Naive thymus-derived CD4-positive, alpha-beta T cell (primary cell): Measurements from ENCODE around the gene CADM1. TPM values are rescaled to one million over a fixed set of nuclear protein-coding genes. Genes with fewer than 3 reads are reported as not detected.

Experiments used
- ATAC-seq: fragments of 150-1000 bp; cut with Tn5 transposase; 2 replicates; pipeline ENCODE4 v1.10.0; 2021; ENCODE audit warnings: mild to moderate bottlenecking, moderate library complexity
- CTCF ChIA-PET: fragments of 350-600 bp; sonication (Branson Sonifier 250); formaldehyde crosslinking; loops from one replicate; lab custom pipeline; 2021; ENCODE audit warnings: antibody characterized with exemption; lab: Charles Lee
- POLR2A ChIA-PET: fragments of 350-600 bp; sonication (Branson Sonifier 250); formaldehyde crosslinking; loops from one replicate; lab custom pipeline; 2021; ENCODE audit warnings: antibody characterized with exemption, inconsistent platforms; lab: Charles Lee
- DNase-seq, 9 donors: peaks; one replicate each; pipeline versions ENCODE4 v3.0.0 to v3.0.0-alpha.2; 2020 to 2022; ENCODE audit warnings: mixed read lengths in 1 of 9
- H3K27ac ChIP-seq: one replicate; pipeline ENCODE4 v1.7.0; 2013; ENCODE audit warnings: mild to moderate bottlenecking, low read depth, low read length, moderate library complexity
- H3K27me3 ChIP-seq, 2 donors: one replicate each; pipeline ENCODE4 v1.7.0; 2013; ENCODE audit warnings: low read length in 2 of 2, mild to moderate bottlenecking in 2 of 2, moderate library complexity in 2 of 2; ENCODE audit not compliant: control insufficient read depth in 2 of 2, insufficient read depth in 2 of 2
- H3K36me3 ChIP-seq, 3 experiments: 1 replicate in 2 of 3; 2 replicates in 1 of 3; pipeline ENCODE4 v1.7.0; 2013; ENCODE audit warnings: low read length in 3 of 3, mild to moderate bottlenecking in 3 of 3, moderate library complexity in 1 of 3; ENCODE audit not compliant: insufficient read depth in 3 of 3, control insufficient read depth in 2 of 3
- H3K4me1 ChIP-seq, 2 donors: one replicate each; pipeline ENCODE4 v1.7.0; 2013; ENCODE audit warnings: low read length in 2 of 2, mild to moderate bottlenecking in 2 of 2, moderate library complexity in 1 of 2; ENCODE audit not compliant: control insufficient read depth in 2 of 2, insufficient read depth in 2 of 2
- H3K4me3 ChIP-seq: 2 replicates; pipeline ENCODE4 v1.7.0; 2013; ENCODE audit warnings: mild to moderate bottlenecking, low read length
- H3K9me3 ChIP-seq, 3 experiments: 1 replicate in 2 of 3; 2 replicates in 1 of 3; pipeline ENCODE4 v1.7.0; 2013; ENCODE audit warnings: low read length in 3 of 3; ENCODE audit not compliant: control insufficient read depth in 2 of 3
- H3K27ac Mint-ChIP-seq, 9 donors: one replicate each; pipeline ENCODE4 v1.8.0; 2020 to 2022; ENCODE audit warnings: mixed read lengths in 9 of 9, mild to moderate bottlenecking in 8 of 9, moderate library complexity in 5 of 9, inconsistent platforms in 2 of 9
- H3K27me3 Mint-ChIP-seq, 5 donors: one replicate each; pipeline ENCODE4 v1.8.0; 2021 to 2022; ENCODE audit warnings: mixed read lengths in 5 of 5, mild to moderate bottlenecking in 1 of 5
- H3K36me3 Mint-ChIP-seq, 5 donors: one replicate each; pipeline ENCODE4 v1.8.0; 2020 to 2022; ENCODE audit warnings: mixed read lengths in 5 of 5, mild to moderate bottlenecking in 3 of 5, inconsistent platforms in 1 of 5
- H3K4me1 Mint-ChIP-seq, 7 donors: one replicate each; pipeline ENCODE4 v1.8.0; 2020 to 2022; ENCODE audit warnings: mixed read lengths in 7 of 7, mild to moderate bottlenecking in 3 of 7, inconsistent platforms in 1 of 7
- H3K4me3 Mint-ChIP-seq, 10 donors: one replicate each; pipeline ENCODE4 v1.8.0; 2020 to 2022; ENCODE audit warnings: mild to moderate bottlenecking in 10 of 10, mixed read lengths in 10 of 10, moderate library complexity in 6 of 10, inconsistent platforms in 2 of 10
- H3K9me3 Mint-ChIP-seq, 11 donors: one replicate each; pipeline ENCODE4 v1.8.0; 2020 to 2022; ENCODE audit warnings: mixed read lengths in 11 of 11, mild to moderate bottlenecking in 4 of 11, inconsistent platforms in 1 of 11, moderate library complexity in 1 of 11
- intact Hi-C, 2 donors: fragments of 100-400 bp; cut with micrococcal nuclease; formaldehyde crosslinking; loops; one replicate each; pipeline ENCODE4 v1.15.1; 2023
- polyA plus RNA-seq, 2 donors: library from polyadenylated mRNA; unstranded; fragments of 300-500 nt; fragmentation: Illumina TruSeq; gene quantifications; one replicate each; pipeline ENCODE4 v1.2.3, GENCODE V29; 2021
- total RNA-seq, 6 experiments: library from RNA in 5 of 6; stranded (reverse) in 5 of 6; gene quantifications; 1 replicate in 5 of 6; 2 replicates in 1 of 6; pipeline ENCODE4 v1.2.3 and lab custom pipeline; 2021 to 2026

CADM1 gene
- total and polyA plus RNA-seq, 7 experiments from 2014 or later: 0.29 to 2.7 (median 0.69) TPM

DNA sequence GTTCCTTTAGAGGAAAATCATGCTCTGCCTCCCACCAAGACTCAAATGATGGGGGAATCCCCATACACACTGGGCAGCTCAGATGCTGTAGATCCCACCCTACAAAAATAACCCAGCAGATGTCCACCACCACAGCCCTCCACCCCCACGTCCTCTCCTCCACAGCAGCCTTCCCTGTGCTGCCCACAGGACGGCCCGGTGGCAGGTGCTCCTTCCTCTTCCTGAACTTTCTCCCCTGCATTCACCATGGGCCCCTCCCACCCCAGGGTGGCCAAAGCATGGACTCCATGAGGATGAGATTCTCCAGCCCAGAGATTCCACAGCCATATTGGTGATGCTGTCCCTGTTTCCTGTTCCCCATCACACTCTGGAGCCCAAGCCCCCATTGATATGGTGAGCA lies 368.3 kb downstream of the CADM1 start:
- Mint-ChIP-seq H3K4me3 (no peak overlapping the region), H3K27ac (no peak overlapping the region), H3K27me3 (peaks cover 0 to 35% (median 6%) of the 10 kb centered on the region in 5 donors), H3K9me3 (peaks cover 0 to 4% (median 0%) of the 10 kb centered on the region in 11 donors), H3K4me1 (no peaks in the 10 kb centered on the region), H3K36me3 (no peaks in the 10 kb centered on the region)
- Histone ChIP-seq H3K4me3 (no peak overlapping the region), H3K4me1 (no peaks in the 10 kb centered on the region), H3K36me3 (no peaks in the 10 kb centered on the region), H3K27me3 (no peaks in the 10 kb centered on the region), H3K27ac (no peak overlapping the region), H3K9me3 (no peaks in the 10 kb centered on the region)
- POLR2A ChIA-PET: no interaction called here
- ATAC-seq (no peak), DNase-seq (no peak)
- intact Hi-C loops: no loop called here
- CTCF ChIA-PET: no interaction called here

DNA sequence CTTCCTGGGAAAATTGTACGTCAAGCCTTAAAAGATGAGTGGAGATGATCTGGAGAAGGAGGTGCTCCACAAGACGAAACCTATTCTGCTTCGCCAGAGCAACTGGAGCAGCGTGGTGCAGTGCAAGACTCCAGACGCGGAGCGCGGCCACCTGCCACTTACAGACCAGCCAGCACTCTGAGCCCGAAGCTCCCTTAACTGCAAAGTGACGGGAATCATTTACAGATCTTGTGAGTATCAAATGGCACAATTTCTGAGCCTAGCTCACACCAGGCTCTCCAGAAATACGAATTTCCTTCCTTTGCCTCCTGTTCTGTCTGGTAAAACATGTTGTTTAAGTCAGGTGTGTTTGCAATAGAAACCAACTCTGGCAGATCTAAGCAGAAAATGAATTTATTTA lies 369.3 kb downstream of the CADM1 start:
- Histone ChIP-seq H3K36me3 (no peaks in the 10 kb centered on the region), H3K27ac (no peak overlapping the region), H3K4me1 (no peaks in the 10 kb centered on the region), H3K27me3 (no peaks in the 10 kb centered on the region), H3K9me3 (no peaks in the 10 kb centered on the region), H3K4me3 (no peak overlapping the region)
- Mint-ChIP-seq H3K4me3 (no peak overlapping the region), H3K27me3 (peaks cover 0 to 26% (median 5%) of the 10 kb centered on the region in 5 donors), H3K36me3 (no peaks in the 10 kb centered on the region), H3K27ac (no peak overlapping the region), H3K4me1 (no peaks in the 10 kb centered on the region), H3K9me3 (peaks cover 0 to 1% (median 0%) of the 10 kb centered on the region in 11 donors)
- ChIA-PET CTCF (no interaction called here), POLR2A (no interaction called here)
- no peak for DNase-seq
- ATAC-seq: no peak
- intact Hi-C loops: no loop called here

DNA sequence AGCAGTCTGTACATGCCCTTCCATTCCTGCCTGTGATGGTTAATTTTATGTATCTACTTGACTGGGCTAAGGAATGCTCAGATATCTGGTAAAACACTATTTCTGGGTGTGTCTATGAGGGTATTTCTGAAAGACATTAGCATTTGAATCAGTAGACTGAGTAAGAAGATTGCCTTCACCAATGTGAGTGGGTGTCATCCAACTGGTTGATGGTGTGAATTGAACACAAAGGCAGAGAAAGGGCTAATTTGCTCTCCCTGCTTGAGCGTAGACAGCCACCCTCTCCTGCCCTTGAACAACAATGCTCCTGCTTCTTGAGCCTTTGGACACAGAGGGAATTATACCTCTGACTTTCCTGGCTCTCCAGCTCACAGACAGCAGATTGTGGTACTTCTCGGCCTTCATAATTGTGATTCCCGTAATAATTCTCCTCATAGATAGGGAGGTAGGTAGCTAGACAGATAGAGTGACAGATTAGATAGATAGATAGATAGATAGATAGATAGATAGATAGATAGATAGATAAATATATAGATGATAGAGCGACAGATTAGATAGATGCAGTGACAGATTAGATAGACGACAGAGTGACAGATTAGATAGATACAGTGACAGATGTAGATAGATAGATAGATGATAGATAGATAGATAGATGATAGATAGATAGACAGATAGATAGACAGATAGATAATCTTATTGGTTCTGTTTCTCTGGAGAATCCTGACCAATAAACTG lies 370.6 kb downstream of the CADM1 start:
- ATAC-seq (no peak), DNase-seq (no peak)
- H3K4me1 ChIP-seq: no peaks in the 10 kb centered on the region
- Mint-ChIP-seq H3K27ac (no peak overlapping the region), H3K27me3 (peaks cover 0 to 26% (median 9%) of the 10 kb centered on the region in 5 donors), H3K9me3 (peaks cover 0 to 2% (median 0%) of the 10 kb centered on the region in 11 donors), H3K4me3 (no peak overlapping the region), H3K36me3 (no peaks in the 10 kb centered on the region), H3K4me1 (no peaks in the 10 kb centered on the region)
- no peak overlapping the region for H3K4me3 ChIP-seq
- no peaks in the 10 kb centered on the region for H3K36me3 ChIP-seq
- CTCF ChIA-PET: no interaction called here
- POLR2A ChIA-PET: no interaction called here
- intact Hi-C loops: no loop called here
- H3K9me3 ChIP-seq: no peaks in the 10 kb centered on the region
- H3K27me3 ChIP-seq: no peaks in the 10 kb centered on the region
- H3K27ac ChIP-seq: no peak overlapping the region

DNA sequence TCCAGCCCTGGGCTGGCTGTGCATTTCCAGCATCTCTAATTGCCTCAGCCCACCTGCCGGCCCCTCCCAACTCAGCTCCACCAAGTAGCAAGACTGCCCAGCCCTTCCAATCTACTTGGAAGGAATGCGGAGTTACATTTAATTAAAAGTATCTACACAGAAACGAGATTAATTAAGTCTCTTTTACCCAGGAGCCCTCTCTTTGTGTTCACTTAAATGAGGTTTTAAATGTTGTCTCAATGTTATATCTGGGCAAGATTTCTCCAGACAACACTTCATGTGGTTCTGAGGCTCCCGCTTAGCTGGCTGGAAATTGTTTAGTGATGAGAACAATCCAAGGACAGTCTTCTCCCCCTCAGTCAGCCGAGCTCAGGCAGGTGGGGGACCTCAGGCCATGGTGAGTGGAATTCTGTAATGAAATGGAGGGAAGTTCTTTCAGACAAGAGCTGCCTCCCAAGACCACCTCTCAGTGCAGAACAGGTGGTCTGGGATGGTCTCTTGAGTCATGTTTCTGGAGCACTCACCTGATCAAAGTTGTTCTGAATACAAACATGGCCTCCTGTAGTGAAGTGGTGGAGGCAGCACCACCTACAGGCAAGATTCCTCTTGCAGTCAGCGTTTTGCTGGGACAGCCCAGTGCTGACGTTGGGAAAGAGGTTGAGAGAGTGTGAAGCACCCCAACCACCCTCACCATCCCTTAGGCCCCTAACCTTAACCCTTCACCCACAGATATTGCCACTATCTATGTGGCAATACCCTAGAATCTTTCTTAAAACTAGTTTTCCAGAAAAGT lies 371.6 kb downstream of the CADM1 start:
- Mint-ChIP-seq H3K4me3 (no peak overlapping the region), H3K9me3 (peaks cover 0 to 2% (median 0%) of the 10 kb centered on the region in 11 donors), H3K36me3 (no peaks in the 10 kb centered on the region), H3K4me1 (no peaks in the 10 kb centered on the region), H3K27ac (no peak overlapping the region), H3K27me3 (peaks cover 0 to 29% (median 9%) of the 10 kb centered on the region in 5 donors)
- H3K4me3 ChIP-seq: no peak overlapping the region
- ATAC-seq: no peak
- ChIA-PET POLR2A (no interaction called here), CTCF (no interaction called here)
- H3K27me3 ChIP-seq: no peaks in the 10 kb centered on the region
- no peaks in the 10 kb centered on the region for H3K9me3 ChIP-seq
- H3K4me1 ChIP-seq: no peaks in the 10 kb centered on the region
- H3K27ac ChIP-seq: no peak overlapping the region
- no peak for DNase-seq
- no peaks in the 10 kb centered on the region for H3K36me3 ChIP-seq
- intact Hi-C loops: no loop called here

DNA sequence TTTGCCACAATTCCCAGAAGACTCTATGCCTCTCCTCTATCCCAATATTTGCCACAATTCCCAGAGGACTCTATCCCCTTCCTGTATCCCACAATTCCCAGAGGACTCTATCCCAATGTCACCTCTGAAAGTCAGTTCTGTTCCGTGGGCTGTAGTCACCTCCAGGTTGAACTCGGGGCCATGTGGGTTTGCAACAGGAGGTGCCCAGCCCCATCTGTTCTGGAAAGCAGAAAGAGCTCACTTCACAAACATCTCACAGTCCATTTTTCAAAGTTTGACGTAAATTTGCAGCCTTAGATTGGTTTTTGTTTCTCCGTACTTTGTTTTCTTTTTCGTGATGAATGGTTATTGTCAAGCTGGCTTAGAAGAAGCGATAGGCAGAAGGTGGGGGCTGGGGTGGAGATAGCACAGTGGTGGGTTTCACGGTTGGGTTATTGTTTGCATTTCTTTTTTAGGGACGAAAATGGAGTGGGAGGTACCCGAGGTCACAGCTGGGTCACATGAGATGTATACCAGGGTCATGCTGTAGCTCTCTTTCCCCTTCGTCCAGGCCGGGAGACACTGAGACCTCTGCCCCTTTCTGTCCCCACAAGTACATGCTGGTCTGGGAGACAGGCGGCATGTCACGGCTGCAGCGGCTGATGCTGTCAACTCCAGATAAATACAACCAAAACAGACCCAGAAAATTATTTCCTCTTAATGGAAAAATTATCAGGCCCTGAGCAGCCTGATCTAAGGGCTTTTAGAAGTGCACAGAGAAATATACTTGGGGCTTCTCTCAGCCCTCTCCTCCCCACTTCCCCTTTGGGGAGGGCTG lies 374.5 kb downstream of the CADM1 start:
- no peak overlapping the region for H3K4me3 ChIP-seq
- peaks cover 0 to 2% (median 0%) of the 10 kb centered on the region in 11 donors for H3K9me3 Mint-ChIP-seq
- no peak overlapping the region for H3K27ac Mint-ChIP-seq
- no peak overlapping the region for H3K27ac ChIP-seq
- no peak for ATAC-seq
- intact Hi-C loops: no loop called here
- H3K27me3 ChIP-seq: no peaks in the 10 kb centered on the region
- ChIA-PET CTCF (no interaction called here), POLR2A (no interaction called here)
- H3K4me1 Mint-ChIP-seq: no peaks in the 10 kb centered on the region
- no peaks in the 10 kb centered on the region for H3K36me3 ChIP-seq
- peaks cover 0 to 19% (median 10%) of the 10 kb centered on the region in 5 donors for H3K27me3 Mint-ChIP-seq
- no peaks in the 10 kb centered on the region for H3K9me3 ChIP-seq
- no peak overlapping the region for H3K4me3 Mint-ChIP-seq
- DNase-seq: no peak
- no peaks in the 10 kb centered on the region for H3K36me3 Mint-ChIP-seq
- no peaks in the 10 kb centered on the region for H3K4me1 ChIP-seq

DNA sequence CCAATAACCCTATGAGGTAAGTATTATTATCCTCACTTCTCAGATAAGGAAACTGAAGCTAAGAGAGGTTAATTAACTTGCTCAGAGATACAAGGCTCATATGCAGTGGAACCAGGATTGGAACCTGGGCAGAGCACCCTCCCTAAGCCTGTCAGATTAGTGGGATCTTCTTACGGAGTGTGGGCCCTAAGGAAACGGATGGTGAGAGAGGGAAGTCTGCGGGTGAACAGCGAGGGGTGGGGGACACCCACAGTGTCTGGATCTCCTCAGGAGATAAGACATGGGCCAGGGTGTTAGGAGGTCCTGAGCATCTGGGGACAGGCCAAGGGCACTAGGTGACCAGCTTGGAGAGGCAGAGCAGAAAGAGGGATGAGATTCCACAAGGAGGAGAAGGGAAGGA lies 376.0 kb downstream of the CADM1 start:
- CTCF ChIA-PET: no interaction called here
- Mint-ChIP-seq H3K36me3 (no peaks in the 10 kb centered on the region), H3K27ac (no peak overlapping the region), H3K9me3 (peaks cover 0 to 2% (median 0%) of the 10 kb centered on the region in 11 donors), H3K4me3 (no peak overlapping the region), H3K4me1 (no peaks in the 10 kb centered on the region), H3K27me3 (peaks cover 0 to 15% (median 6%) of the 10 kb centered on the region in 5 donors)
- no peaks in the 10 kb centered on the region for H3K36me3 ChIP-seq
- H3K9me3 ChIP-seq: no peaks in the 10 kb centered on the region
- no peaks in the 10 kb centered on the region for H3K27me3 ChIP-seq
- H3K4me1 ChIP-seq: no peaks in the 10 kb centered on the region
- no peak overlapping the region for H3K27ac ChIP-seq
- intact Hi-C loops: no loop called here
- no peak for ATAC-seq
- no peak for DNase-seq
- POLR2A ChIA-PET: no interaction called here
- H3K4me3 ChIP-seq: no peak overlapping the region
